Measurements from ENCODE around the gene GLMP. TPM values are rescaled to one million over a fixed set of nuclear protein-coding genes. Genes with fewer than 3 reads are reported as not detected.

The GLMP gene
- total RNA-seq, 1 experiment from 2014 or later, result 60.3 TPM

GRCh38 chr1:156338180-156338976 lies 42.9 kb upstream of the GLMP start, which contains the start of the genes CCT3 and TSACC (continued):
- TF ChIP-seq ATF2 (CRISPR knock-in tag; IDR thresholded peaks at IDR 0.05; ENCODE audit: borderline replicate concordance, low read depth), result no peak
- no peak for TF ChIP-seq ZBTB43 (CRISPR knock-in tag; IDR thresholded peaks at IDR 0.05)
- TF ChIP-seq STAT6 (CRISPR knock-in tag; conservative IDR thresholded peaks at IDR 0.05; ENCODE audit: low read depth), result no peak
- TF ChIP-seq HMGA2 (CRISPR knock-in tag; IDR thresholded peaks at IDR 0.05), result no peak
- no peak for TF ChIP-seq JAZF1 (CRISPR knock-in tag; IDR thresholded peaks at IDR 0.05)
- peak; percentile 31; the same call in 1 of the 2 replicates for TF ChIP-seq FOXP1 (CRISPR knock-in tag; IDR thresholded peaks at IDR 0.05; ENCODE audit: borderline replicate concordance)
- TF ChIP-seq ARID4B (CRISPR knock-in tag; IDR thresholded peaks at IDR 0.05; ENCODE audit: borderline replicate concordance), result 0 out of 2 replicates have a peak, but pooled peaks have one; percentile 47
- TF ChIP-seq ZSCAN18 (CRISPR knock-in tag; IDR thresholded peaks at IDR 0.05), result no peak
- TF ChIP-seq ETV6 (CRISPR knock-in tag; IDR thresholded peaks at IDR 0.05), result peak; percentile 62
- TF ChIP-seq ZNF396 (CRISPR knock-in tag; IDR thresholded peaks at IDR 0.05; ENCODE audit: borderline replicate concordance), result no peak
- TF ChIP-seq NR1H2 (CRISPR knock-in tag; IDR thresholded peaks at IDR 0.05), result no peak
- TF ChIP-seq USF1 (CRISPR knock-in tag; IDR thresholded peaks at IDR 0.05), result peak; percentile 71; the same call in 1 of the 2 replicates
- TF ChIP-seq PRDM15 (CRISPR knock-in tag; IDR thresholded peaks at IDR 0.05), result no peak
- TF ChIP-seq ZNF425 (CRISPR knock-in tag; conservative IDR thresholded peaks at IDR 0.05), result no peak
- TF ChIP-seq ZNF219 (CRISPR knock-in tag; IDR thresholded peaks at IDR 0.05; ENCODE audit: borderline replicate concordance), result no peak
- no peak for TF ChIP-seq NR3C1 (CRISPR knock-in tag; conservative IDR thresholded peaks at IDR 0.05; ENCODE audit: low read depth)
